Breast epithelium (tissue), 4 donors: ENCODE measurements around the gene STING1. TPM values are rescaled to one million over a fixed set of nuclear protein-coding genes. Genes with fewer than 3 reads are reported as not detected.
A peak's percentile ranks its signal among the peaks of the same experiment; 100 is the strongest.

Source experiments
- DNase-seq, 2 donors: peaks; one replicate each; pipeline ENCODE4 v3.0.0-alpha.2; 2019; ENCODE audit warnings: low spot score in 2 of 2
- H3K27ac ChIP-seq, 2 donors: fragments of 200-600 bp; sonication (generic) in 1 of 2; one replicate each; pipeline ENCODE4 v1.5.1; 2016 to 2019; ENCODE audit warnings: mild to moderate bottlenecking in 1 of 2
- H3K27me3 ChIP-seq, 2 donors: fragments of 200-600 bp; sonication (generic) in 1 of 2; one replicate each; pipeline versions ENCODE4 v1.5.1 to v1.6.0; 2017 to 2019; ENCODE audit warnings: control low read depth in 1 of 2, mild to moderate bottlenecking in 1 of 2
- H3K36me3 ChIP-seq: fragments of 200-600 bp; one replicate; pipeline ENCODE4 v1.5.1; 2019
- H3K4me1 ChIP-seq, 2 donors: fragments of 200-600 bp; sonication (generic); one replicate each; pipeline ENCODE4 v1.5.1; 2016 to 2019; ENCODE audit warnings: control low read depth in 1 of 2
- H3K4me3 ChIP-seq, 3 donors: fragments of 200-600 bp; sonication (generic); 1 replicate in 2 of 3; 2 replicates in 1 of 3; pipeline ENCODE4 v1.5.1; 2016 to 2019; ENCODE audit warnings: mild to moderate bottlenecking in 3 of 3, moderate library complexity in 2 of 3
- H3K9me3 ChIP-seq, 2 donors: fragments of 200-600 bp; sonication (generic) in 1 of 2; one replicate each; pipeline ENCODE4 v1.5.1; 2016 to 2019; ENCODE audit warnings: control low read depth in 1 of 2
- CTCF ChIP-seq, 3 donors: fragments of 450-650 bp; IDR thresholded peaks; one replicate each; pipeline ENCODE4 v1.5.1; 2016 to 2017; ENCODE audit warnings: antibody characterized with exemption in 3 of 3, mild to moderate bottlenecking in 3 of 3, moderate library complexity in 3 of 3
- POLR2A ChIP-seq: fragments of 450-650 bp; IDR thresholded peaks from one replicate; pipeline ENCODE4 v1.6.1; 2016; ENCODE audit warnings: antibody characterized with exemption, mild to moderate bottlenecking, moderate library complexity
- POLR2AphosphoS5 ChIP-seq, 3 donors: sonication (generic); formaldehyde crosslinking; IDR thresholded peaks; one replicate each; pipeline ENCODE4 v1.6.1; 2017; ENCODE audit warnings: antibody characterized with exemption in 3 of 3
- intact Hi-C: fragments of 100-400 bp; cut with DNase I; formaldehyde crosslinking; loops from one replicate; pipeline ENCODE4 v1.15.1; 2023; ENCODE audit warnings: low total_unique reads
- total RNA-seq, 3 donors: library from RNA; depleted of rRNA; stranded (reverse); fragments of >200 nt; gene quantifications; one replicate each; pipeline ENCODE4 v1.1.0, GENCODE V29; 2016

STING1 gene
- total RNA-seq, 3 donors from 2014 or later, result 22.0 to 47.9 (median 39.0) TPM

- DNase-seq, result no peak
- Histone ChIP-seq H3K36me3 (no peaks in the 10 kb centered on the region), H3K27ac (no peak overlapping the region), H3K9me3 (no peaks in the 10 kb centered on the region), H3K4me1 (no peaks in the 10 kb centered on the region), H3K4me3 (no peak overlapping the region), H3K27me3 (no peaks in the 10 kb centered on the region)
- no peak for TF ChIP-seq POLR2AphosphoS5 (IDR thresholded peaks at IDR 0.05)
- intact Hi-C loops, result no loop called here
Observed at GRCh38 chr5:139456776-139457175, 25.8 kb downstream of the STING1 start.

- DNase-seq, result no peak
Observed at GRCh38 chr5:139454568-139455290, 27.8 kb downstream of the STING1 start.

GRCh38 chr5:139453683-139454567 is 28.6 kb downstream of the STING1 start:
- intact Hi-C loops, result no loop called here
- TF ChIP-seq CTCF (IDR thresholded peaks at IDR 0.05) (no peak), POLR2AphosphoS5 (IDR thresholded peaks at IDR 0.05) (no peak), POLR2A (no peak)
- DNase-seq, result peak in 1 of 2 donors; percentile 1
- Histone ChIP-seq H3K9me3 (no peaks in the 10 kb centered on the region), H3K4me3 (no peak overlapping the region), H3K36me3 (no peaks in the 10 kb centered on the region), H3K4me1 (no peaks in the 10 kb centered on the region), H3K27me3 (no peaks in the 10 kb centered on the region), H3K27ac (no peak overlapping the region)

More at GRCh38 chr5:139454568-139455290, 27.8 kb downstream of the STING1 start:
- TF ChIP-seq POLR2AphosphoS5 (IDR thresholded peaks at IDR 0.05) (no peak), CTCF (IDR thresholded peaks at IDR 0.05) (no peak), POLR2A (no peak)
- H3K9me3 ChIP-seq, result no peaks in the 10 kb centered on the region
- no peak overlapping the region for H3K4me3 ChIP-seq
- H3K4me1 ChIP-seq, result no peaks in the 10 kb centered on the region
- intact Hi-C loops, result no loop called here
- H3K27ac ChIP-seq, result no peak overlapping the region
- H3K36me3 ChIP-seq, result no peaks in the 10 kb centered on the region
- H3K27me3 ChIP-seq, result no peaks in the 10 kb centered on the region

- TF ChIP-seq POLR2AphosphoS5 (IDR thresholded peaks at IDR 0.05), result no peak
- TF ChIP-seq CTCF (IDR thresholded peaks at IDR 0.05), result no peak
- TF ChIP-seq POLR2A, result no peak
- H3K27me3 ChIP-seq, result no peaks in the 10 kb centered on the region
- H3K27ac ChIP-seq, result no peak overlapping the region
- no peak for DNase-seq
- no peaks in the 10 kb centered on the region for H3K4me1 ChIP-seq
- intact Hi-C loops, result no loop called here
- no peaks in the 10 kb centered on the region for H3K9me3 ChIP-seq
- no peaks in the 10 kb centered on the region for H3K36me3 ChIP-seq
- no peak overlapping the region for H3K4me3 ChIP-seq
Observed at GRCh38 chr5:139451878-139452660, 30.5 kb downstream of the STING1 start.

GRCh38 chr5:139451176-139451575 is 31.4 kb downstream of the STING1 start:
- TF ChIP-seq CTCF (IDR thresholded peaks at IDR 0.05) (no peak), POLR2AphosphoS5 (IDR thresholded peaks at IDR 0.05) (no peak), POLR2A (no peak)
- Histone ChIP-seq H3K36me3 (no peaks in the 10 kb centered on the region), H3K4me3 (no peak overlapping the region), H3K4me1 (no peaks in the 10 kb centered on the region), H3K27ac (no peak overlapping the region), H3K9me3 (no peaks in the 10 kb centered on the region), H3K27me3 (no peaks in the 10 kb centered on the region)
- no peak for DNase-seq
- intact Hi-C loops, result no loop called here
